ENCODE measurements around the gene UBE2N.

DNA sequence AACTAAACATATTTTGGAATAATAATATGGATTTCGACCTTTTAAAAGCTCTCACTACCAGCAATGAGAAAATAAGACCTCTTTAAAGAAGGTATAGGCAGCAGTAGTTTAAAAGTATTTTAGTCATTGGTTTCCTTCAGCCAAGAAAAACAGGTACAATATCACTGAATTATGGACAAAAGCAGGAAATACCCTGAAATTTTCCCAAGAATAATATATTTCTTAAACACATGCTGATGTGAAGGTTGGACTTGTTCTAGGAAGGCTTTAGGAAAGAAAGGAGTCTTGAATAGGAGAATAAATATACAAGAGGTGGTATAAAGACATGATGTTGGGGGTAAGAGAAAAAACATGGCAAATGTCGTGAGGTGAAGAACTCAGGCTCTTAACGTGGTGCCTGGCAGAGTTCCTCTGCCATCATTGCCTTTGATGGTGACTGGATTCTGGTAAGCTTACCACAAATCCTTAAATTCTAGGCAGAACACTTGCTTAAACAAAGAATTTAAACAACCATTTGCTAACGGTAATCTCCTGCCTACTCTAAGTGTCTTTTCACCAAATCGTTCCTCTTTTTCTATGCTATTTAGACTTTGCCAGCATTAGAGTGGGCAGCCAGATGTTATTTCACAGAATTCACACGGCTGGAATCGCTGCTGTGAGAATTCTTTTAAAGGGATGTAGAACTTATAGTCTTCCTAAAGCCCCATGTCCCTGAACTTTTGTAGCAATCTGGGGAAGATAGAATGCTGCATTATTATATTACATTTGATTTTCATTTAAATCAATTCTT, 75.9 kb downstream of the UBE2N start:
- no peak for TF ChIP-seq POLR2A (IDR thresholded peaks at IDR 0.05)
- TF ChIP-seq, protein P1, sequence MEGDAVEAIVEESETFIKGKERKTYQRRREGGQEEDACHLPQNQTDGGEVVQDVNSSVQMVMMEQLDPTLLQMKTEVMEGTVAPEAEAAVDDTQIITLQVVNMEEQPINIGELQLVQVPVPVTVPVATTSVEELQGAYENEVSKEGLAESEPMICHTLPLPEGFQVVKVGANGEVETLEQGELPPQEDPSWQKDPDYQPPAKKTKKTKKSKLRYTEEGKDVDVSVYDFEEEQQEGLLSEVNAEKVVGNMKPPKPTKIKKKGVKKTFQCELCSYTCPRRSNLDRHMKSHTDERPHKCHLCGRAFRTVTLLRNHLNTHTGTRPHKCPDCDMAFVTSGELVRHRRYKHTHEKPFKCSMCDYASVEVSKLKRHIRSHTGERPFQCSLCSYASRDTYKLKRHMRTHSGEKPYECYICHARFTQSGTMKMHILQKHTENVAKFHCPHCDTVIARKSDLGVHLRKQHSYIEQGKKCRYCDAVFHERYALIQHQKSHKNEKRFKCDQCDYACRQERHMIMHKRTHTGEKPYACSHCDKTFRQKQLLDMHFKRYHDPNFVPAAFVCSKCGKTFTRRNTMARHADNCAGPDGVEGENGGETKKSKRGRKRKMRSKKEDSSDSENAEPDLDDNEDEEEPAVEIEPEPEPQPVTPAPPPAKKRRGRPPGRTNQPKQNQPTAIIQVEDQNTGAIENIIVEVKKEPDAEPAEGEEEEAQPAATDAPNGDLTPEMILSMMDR (IDR thresholded peaks at IDR 0.05), result no peak
